Lung microvascular endothelial cell (primary cell): Measurements from ENCODE around the gene SAT2. TPM values are rescaled to one million over a fixed set of nuclear protein-coding genes. Genes with fewer than 3 reads are reported as not detected.
A peak's percentile ranks its signal among the peaks of the same experiment; 100 is the strongest.
"Not testable (repeated sequence)": the region's sequence is repeated elsewhere in the genome, so short reads cannot be mapped to it uniquely, and the experiment has no call there.

Experiments used
- DNase-seq, 2 donors: peaks; one replicate each; pipeline versions ENCODE4 v3.0.0 to v3.0.0-alpha.2; 2010; ENCODE audit warnings: low read depth in 2 of 2
- total RNA-seq: library from RNA; depleted of rRNA; stranded (reverse); fragments of >200 nt; gene quantifications from 2 replicates; pipeline ENCODE4 v1.2.1, GENCODE V29; 2014

Gene SAT2
- total RNA-seq, 1 donor from 2014 or later = 33.3 TPM

DNA sequence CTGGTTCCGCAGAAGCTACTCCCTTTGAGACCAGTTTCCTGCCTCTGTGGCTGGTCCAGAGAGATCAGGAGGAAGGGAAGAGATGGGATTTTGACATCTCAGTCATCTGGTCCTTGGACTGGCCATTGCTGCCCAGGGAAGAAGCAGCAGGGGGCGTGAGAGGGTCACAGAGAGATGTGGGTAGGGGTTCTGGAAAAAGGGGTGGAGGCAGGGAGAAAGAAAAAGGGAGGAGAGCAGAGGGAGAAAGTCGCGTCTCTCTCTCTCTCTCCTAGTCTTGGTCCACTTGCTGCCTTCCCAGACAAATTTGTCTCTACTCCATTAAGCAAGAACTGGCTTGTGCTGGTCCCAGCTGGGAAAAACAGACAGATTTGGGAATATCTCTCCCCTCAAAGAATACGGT lies 6.8 kb upstream of the SAT2 start:
- peak; percentile 52 to 58 for DNase-seq

DNA sequence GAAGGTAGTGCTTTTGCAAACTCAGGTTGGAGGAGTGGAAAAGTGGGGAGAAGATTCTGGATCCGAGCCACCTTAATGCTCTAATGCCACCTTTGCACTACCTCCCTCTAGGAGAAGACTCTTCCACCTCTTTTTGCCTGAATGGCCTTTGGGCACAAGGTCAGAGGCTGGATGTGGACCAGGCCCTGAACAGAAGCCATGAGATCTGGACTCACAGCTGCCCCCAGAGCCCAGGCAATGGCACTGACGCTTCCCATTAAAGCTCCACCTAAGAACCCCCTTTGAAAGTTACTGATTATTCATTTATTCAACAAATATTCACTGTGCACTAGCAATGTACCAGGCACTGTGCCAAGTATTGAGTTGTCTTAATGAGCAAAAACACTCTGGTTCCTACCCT lies 5.5 kb upstream of the SAT2 start:
- no peak for DNase-seq

DNA sequence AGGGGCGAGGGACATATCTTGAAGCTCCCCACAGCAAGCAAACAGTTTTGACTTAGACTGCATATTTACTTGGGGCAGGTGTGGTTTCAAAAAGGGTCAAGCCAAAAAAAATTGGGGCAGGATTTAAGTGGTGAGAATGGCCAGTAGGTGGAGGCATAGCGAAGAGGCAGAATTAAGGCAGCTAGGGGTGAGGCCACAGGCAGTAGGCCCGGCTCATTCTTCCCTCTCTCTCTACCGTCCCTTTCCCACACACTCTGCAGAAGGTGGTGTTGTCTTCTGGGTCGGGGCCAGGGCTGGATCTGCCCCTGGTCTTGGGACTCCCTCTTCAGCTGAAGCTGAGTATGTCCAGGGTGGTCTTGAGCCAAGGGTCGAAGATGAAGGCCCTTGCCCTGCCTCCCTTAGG lies 4.9 kb upstream of the SAT2 start:
- peak; percentile 50 to 61 for DNase-seq

- peak in 1 of 2 donors; percentile 46 for DNase-seq
Observed at GRCh38 chr17:7631398-7632380, 4.1 kb upstream of the SAT2 start.

DNA sequence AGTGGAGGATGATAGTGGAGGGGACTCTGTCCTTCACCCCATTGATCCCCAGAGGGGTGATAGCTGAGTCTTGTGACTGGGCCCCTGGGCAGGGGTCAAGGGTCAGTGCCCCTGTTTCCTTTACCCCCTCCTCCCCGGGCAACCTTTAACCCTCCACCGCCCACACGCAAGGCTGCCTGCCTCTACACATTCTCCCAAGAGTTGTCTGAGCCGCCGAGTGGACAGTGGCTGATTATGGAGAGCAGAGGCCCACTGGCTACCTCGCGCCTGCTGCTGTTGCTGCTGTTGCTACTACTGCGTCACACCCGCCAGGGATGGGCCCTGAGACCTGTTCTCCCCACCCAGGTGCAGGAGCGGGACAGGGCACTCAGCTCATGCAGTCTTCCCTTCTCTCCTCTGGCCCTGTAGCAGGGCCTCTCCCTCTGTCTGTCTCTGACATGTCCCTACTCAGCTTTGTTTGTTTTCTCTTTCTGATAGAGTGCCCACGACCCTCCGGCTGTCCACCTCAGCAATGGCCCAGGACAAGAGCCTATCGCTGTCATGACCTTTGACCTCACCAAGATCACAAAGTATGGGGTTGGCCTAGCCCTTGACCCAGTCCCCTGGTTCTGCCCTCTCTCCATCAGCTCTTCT lies 2.4 kb upstream of the SAT2 start, which contains the start of gene SHBG:
Gene SHBG (plus strand): TSS at position 197 of the 633 bp plus-strand sequence. CDS start 38 bp downstream, at position 235.
- DNase-seq = no peak

GRCh38 chr17:7626956-7627249 lies 718 bp downstream of the SAT2 start:
- no peak for DNase-seq

GRCh38 chr17:7626307-7626706 lies 1.3 kb downstream of the SAT2 start:
- no peak for DNase-seq

DNA sequence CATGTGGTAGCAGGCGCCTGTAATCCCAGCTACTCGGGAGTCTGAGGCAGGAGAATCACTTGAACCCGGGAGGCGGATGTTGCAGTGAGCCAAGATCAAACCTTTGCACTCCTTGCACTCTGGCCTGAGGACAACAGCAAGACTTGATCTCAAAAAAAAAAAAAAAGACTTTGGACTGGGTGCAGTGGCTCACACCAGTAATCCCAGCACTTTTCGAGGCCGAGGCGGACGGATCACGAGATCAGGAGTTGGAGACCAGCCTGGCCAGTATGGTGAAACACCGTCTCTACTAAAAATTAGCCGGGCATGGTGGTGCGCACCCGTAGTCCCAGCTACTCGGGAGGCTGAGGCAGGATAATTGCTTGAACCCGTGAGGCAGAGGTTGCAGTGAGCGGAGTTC lies 1.9 kb downstream of the SAT2 start:
- DNase-seq = not testable (repeated sequence)

DNA sequence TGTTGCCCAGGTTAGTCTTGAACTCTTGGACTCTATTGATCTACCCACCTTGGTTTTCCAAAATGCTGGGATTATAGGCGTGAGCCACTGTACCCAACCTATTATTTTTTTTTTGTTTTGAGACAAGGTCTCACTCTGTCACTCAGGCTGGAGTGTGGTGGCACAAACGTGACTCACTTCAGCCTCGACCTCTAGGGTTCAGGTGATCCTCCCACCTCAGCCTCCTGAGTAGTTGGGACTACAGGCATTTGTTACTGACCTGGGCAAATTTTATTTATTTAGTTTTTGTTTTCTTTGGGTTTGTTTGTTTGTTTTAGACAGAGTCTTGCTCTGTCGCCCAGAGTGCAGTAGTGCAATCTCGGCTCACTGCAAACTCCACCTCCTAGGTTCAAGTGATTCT lies 4.0 kb downstream of the SAT2 start:
- DNase-seq = no peak

DNA sequence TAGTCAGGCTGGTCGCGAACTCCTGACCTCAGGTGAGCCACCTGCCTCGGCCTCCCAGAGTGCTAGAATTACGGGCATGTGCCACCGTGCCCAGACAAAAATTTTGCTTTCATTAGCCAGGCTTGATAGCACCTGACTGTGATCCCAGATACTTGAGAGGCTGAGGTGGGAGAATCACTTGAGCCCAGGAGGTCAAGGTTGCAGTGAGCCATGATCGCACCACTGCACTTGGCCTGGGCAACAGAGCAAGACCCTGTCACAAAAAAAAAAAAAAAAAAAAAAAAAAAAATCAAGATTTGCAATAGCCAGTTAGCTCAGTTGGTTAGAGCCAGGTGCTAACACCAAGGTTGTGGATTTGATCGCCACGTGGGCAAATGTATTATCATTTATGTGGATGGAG lies 6.8 kb downstream of the SAT2 start:
- DNase-seq = no peak

DNA sequence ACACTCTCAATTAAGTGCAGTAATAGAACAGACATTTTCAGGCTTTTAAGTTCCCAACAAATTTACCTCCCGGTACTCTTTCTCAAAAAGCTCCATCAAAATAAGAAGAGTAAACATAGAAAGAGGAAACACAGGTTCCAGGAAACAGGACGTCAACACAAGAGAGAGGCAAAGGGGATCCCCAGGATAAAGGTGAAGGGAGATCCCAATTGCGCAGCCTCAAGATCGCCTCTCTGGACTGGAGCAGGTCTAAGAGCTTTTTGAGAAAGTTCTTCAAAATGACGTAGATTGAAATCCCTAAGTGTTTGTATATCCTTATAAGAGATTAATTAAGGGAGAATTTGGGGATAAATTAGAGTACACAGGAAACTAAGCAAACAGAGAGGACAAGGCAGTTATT lies 9.0 kb downstream of the SAT2 start:
- no peak for DNase-seq

DNA sequence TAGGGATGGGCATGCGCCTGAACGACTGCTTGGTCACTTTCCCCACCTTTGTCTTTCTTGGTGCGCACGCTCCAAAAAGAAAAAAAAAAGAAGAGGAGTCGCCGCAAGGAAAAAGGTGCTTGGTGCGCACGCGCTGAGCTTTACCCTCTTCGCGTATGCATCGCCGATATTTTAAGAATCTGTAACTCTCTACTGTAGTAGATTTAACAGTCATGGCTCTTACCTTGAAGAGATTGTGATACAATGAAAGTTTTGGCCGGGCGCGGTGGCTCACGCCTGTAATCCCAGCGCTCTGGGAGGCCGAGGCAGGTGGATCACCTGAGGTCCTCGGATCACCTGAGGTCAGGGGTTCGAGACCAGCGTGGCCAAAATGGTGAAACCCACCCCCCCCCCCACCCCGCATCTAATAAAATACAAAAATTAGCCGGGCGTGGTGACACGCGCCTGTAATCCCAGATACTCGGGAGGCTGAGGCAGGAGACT lies 12.3 kb downstream of the SAT2 start:
- DNase-seq = no peak

- peak; percentile 100 for DNase-seq
Observed at GRCh38 chr17:7614425-7615264, 13.0 kb downstream of the SAT2 start, which contains the start of gene FXR2. Gene FXR2, minus strand, starts transcription at chr17:7614897. Its CDS starts 365 bp downstream, at chr17:7614532.

- peak in 1 of 2 donors; percentile 25 for DNase-seq
Observed at GRCh38 chr17:7613769-7614424, 13.7 kb downstream of the SAT2 start.

DNA sequence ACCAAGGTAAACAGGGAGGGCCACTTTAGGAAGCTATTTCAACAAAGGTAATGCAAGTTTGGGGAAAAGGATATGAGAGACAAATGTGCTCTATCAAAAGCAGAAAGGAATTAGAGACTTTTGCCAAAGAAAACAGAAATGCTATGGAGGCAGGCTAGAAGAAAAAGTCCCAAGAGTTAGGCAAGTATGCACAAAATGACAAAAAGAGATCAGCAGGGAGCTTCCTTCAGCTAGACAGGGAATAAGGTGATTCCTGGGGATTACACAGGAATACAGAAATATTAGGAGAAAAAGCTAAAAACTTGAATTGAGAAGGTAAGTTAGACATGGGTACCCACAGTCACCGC lies 15.4 kb downstream of the SAT2 start:
- DNase-seq = no peak

- no peak for DNase-seq
Observed at GRCh38 chr17:7611635-7612293, 15.9 kb downstream of the SAT2 start.

GRCh38 chr17:7610641-7611040 lies 17.0 kb downstream of the SAT2 start:
- DNase-seq = no peak

- no peak for DNase-seq
Observed at GRCh38 chr17:7606280-7606679, 21.3 kb downstream of the SAT2 start.

- DNase-seq = not testable (repeated sequence)
Observed at GRCh38 chr17:7597561-7597960, 30.1 kb downstream of the SAT2 start.

GRCh38 chr17:7593296-7593695 lies 34.3 kb downstream of the SAT2 start:
- no peak for DNase-seq
